HS-27A (cell line): ENCODE results near the gene DGAT2L6.
"Not testable (repeated sequence)": the region's sequence is repeated elsewhere in the genome, so short reads cannot be mapped to it uniquely, and the experiment has no call there.

Experiments used
- DNase-seq: peaks from one replicate; pipeline ENCODE4 v3.0.0-alpha.2; 2012; ENCODE audit warnings: low read depth, missing footprints

Gene DGAT2L6

DNA sequence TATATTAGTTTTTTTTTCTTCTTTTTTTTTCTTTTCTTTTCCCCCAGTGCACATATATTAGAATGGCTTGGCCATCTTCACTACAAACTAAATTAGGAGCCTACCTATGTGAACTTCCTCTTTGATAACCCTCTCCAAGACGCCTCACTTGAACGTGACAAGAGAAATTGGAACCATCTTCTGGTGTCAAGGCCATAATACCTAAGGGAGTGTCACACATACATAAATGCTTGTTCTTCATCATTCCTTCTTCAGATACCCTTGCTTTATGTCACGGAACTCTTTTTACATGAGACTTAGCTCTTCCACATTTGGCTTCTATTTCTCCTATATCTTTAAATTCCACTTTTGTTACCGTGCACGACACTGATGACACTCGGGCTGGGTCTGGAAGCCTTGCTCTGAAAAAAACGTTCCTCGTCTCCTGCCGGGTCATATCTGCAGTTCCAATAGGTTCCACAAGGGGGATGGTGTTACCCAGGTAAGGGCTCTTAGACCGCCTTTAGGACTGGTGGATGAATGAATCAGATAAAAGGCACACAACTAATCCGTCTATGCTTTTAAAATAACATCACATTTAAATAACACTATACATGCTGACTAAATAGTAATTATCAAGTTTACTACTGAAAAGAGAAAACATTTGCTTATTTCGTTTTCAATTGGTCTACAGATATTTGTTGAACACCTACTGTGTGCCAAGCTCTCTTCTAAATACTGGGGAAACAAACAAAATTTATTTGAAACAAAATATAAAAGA, 19.9 kb downstream of the DGAT2L6 start:
- no peak for DNase-seq

DNA sequence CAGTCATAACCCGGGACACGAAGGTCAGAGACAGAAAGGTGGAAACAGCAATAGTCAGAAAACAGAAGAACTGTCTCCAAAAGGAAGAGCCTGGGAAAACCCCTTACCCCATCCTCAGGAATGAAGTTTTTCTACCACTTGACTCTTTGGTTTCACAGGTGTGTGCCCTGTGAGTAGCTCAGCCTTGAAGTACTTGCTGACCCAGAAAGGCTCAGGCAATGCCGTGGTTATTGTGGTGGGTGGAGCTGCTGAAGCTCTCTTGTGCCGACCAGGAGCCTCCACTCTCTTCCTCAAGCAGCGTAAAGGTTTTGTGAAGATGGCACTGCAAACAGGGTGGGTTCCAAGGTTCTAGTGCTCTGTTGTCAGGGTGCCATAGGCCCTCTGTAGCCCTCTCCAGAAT, 24.4 kb downstream of the DGAT2L6 start:
- DNase-seq, result no peak

DNA sequence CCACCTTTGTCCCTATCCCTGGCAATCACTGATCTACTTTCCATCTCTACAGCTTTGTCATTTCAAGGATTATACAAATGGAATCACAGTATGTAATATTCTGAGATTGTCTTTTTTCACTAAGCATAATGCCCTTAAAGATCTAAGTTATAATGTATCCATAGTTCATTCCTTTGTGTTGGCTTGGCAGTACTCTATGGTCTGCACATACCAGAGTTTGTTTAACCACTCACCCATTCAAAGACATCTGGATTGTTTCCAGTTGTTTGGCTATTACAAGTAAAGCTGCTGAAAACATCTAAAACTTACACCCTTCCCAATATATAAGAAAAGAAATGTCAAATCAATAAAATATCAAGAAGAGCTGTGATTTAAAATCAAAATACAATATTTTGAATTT, 31.2 kb downstream of the DGAT2L6 start:
- DNase-seq, result no peak

DNA sequence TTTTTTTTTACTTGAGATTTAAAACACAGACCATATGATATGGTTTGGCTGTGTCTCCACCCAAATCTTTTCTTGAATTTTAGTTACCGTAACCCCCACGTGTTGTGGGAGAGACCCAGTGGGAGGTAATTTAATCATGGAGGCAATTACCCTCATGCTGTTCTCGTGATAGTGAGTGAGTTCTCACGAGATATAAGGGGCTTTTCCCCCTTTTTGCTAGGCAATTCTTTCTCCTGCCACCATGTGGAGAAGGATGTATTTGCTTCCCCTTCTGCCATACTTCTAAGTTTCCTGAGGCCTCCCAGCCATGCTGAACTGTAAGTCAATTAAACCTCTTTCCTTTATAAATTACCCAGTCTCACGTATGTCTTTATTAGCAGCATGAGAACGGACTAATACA, 32.3 kb downstream of the DGAT2L6 start:
- DNase-seq, result not testable (repeated sequence)

DNA sequence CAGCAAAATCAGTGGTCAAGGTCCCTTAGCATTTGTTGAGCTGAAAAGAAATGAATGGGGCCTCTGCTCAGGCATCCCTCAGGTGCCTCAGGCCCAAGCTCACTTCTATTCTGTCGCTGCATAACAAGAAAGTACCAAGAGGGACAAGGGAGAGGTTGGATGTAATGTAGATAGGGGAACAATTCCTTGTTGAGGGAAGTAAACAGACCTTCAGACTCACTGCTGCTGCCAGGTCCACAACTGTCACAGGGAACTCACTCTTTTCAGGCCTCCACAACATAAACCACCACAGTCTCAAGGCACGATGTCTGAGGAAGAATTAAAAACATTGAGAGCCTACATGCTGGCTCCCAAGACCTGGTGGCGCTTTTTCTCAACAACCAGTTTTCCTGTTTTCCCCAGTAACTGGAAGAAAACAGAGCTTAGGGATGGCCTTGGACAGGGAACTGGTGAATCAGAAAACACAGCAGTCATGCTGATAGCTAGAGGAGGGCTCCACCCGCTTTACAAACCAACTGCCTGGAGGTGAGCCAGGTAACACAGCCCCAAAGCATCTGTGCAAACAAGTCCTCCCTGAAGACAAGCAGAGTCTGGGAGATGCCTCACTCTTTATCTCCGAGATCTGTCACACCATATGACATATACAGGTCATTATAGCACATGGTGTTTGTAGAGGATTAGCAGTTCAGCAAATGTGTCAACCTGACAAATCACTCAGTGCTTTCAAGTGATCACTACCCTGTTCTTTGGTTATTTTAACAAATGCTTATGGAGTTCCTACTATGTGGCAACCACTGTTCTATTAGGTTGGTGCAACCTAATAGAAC, 42.9 kb downstream of the DGAT2L6 start:
- no peak for DNase-seq

DNA sequence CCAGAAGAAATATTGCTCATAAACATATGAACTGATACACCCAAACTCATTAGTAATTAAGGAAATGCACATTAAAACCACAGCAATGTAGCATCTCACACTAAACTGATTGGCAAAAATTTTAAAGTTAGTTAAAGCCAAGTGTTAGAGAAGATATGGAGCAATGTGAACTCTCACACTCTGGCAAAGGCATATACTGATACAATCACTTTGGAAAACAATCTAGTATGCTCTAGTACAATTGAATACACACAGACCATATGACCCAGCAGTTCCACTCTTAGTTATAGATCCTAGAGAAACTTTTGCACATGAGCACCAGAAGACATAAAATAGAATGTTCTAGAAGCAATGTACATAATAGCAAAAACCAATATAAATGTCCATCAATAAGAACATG, 48.8 kb downstream of the DGAT2L6 start:
- no peak for DNase-seq

DNA sequence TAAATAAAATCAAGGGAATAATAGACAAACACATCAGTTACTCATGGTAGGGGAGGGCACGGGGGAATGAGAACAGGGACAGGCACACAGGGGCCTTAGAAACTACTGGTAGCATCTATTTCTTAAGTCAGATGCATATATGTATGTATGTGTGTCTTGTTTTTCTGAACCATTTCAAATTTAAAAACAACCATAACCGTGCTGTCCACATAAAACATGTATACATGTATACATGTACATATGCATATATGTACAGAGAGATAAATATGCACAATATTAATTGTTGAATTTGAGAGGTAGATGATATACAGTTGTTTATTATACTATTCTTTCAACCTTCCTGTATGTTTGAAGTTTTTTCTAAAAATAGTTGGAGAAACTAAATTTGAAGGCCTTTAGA, 49.4 kb downstream of the DGAT2L6 start:
- DNase-seq, result no peak

DNA sequence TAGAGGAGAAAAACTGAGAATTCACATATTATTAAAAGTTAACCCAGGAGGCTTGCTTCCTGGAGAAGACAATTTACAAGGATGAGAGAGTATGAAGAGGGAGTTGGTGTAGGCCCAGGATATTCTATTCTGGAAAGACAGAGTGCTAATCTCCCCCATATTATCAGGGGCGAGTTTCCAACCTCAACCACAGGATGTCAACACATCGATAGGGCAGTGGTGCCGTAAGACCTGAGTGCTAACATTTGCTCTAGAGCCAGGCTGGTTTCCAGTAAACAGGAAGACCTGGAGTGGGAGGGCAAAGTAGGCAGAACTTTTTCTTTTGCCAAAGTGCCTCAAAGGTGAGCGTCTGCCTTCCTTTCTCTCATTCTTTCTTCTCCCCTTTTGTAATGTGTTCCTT, 54.4 kb downstream of the DGAT2L6 start:
- DNase-seq, result no peak

DNA sequence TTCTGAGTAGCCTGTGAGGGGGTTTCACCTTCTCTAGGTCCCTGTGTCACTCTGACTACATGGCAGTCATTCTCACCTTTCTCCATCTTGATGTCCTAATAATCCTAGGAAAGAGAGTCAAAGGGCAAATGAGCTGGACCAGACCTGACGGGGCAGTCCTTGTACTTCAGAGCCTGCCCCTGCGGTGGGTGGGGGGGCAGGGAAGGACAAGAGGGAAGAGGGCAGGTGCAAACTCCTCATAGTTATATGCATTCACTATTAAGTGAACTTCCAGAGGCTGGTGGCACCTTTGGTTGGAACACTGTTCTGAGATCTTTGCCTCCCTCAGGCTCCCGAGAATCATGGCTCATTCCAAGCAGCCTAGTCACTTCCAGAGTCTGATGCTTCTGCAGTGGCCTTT, 57.1 kb downstream of the DGAT2L6 start, which contains the start of gene AWAT1:
Gene AWAT1 (plus strand): TSS at position 301 of the 400 bp plus-strand sequence. CDS start 41 bp downstream, at position 342.
- DNase-seq, result no peak

DNA sequence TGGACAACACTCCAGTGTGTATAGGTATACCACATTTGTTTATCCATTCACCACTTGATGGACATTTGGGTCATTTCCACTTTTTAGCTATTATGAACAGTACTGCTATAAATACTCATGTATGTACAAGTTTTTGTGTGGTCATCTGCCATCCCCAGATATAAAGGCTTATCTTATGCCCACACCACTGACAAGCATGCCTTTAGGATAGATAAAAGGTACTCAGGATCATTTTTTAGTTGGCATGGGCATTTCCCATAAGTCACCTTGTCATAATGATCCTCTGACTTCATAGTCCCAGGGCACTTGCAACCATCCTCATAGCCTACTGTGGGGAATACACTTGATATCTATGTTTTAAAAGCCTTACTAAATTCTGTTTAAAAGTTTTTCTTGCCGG, 63.5 kb downstream of the DGAT2L6 start:
- DNase-seq, result no peak

DNA sequence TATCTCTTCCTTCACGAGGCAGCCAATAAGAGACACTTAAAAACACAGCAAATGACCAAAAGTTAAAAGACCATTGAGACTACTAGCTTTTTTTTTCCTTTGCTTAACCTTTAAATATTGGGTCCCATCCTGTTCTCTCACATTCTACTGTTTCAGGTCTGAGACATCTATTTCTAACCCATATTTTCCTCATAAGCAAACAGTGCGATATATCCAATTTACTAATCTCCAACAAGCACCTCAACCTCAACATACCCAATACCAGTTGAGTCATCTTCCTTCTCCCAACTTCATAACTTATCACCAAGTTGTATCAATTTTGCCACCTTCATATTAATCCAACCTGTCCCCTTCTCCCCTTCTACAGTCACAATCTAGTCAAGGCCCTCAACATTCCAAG, 64.2 kb downstream of the DGAT2L6 start:
- DNase-seq, result no peak

DNA sequence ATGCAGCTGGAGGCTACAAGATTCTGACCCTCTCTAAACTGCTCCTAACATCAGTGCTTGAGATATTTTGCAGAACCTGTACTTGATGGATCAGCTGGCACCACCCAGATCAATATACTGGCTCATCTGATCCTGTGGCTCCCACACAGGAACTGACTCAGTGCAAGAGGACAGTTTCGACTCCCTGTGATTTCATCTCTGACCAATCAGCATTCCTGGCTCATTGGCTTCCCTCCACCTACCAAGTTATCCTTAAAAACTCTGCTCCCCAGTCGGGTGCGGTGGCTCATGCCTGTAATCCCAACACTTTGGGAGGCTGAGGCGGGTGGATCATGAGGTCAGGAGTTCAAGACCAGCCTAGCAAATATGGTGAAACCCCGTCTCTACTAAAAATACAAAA, 66.3 kb downstream of the DGAT2L6 start:
- DNase-seq, result not testable (repeated sequence)

DNA sequence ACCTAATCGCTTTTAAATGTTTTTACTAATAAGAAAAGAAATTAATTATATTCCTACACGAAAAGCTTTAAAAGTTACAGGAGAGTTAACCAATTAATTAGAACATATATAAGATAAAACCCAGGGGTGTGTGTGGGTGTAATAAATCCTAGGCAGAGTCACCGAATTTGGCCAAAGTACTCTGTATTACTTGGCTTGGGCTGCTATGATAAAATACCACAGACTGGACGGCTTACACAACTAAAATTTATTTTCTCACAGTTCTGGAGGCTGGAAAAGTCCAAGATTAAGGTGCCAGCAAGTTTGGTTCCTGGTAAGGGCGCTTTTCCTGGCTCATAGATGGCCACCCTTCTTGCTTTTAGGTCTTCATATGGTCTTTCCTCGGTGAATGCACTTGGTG, 67.6 kb downstream of the DGAT2L6 start:
- no peak for DNase-seq

DNA sequence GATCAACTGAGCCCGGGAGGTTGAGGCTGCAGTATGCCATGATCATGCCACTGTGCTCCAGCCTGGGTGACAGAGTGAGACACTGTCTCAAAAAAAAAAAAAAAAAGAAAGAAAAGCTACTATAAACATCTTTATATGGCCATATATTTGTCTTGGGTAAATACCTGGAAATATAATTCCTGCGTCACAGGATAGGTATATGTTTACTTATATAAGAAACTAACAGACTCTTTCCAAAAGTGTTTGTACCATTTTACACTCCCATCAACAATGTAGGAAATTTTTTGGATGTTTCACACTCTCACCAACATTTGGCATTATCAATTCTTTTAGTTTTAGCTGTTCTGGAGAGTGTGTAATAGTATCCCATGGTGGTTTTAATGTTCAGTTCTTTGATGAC, 70.0 kb downstream of the DGAT2L6 start:
- DNase-seq, result no peak

DNA sequence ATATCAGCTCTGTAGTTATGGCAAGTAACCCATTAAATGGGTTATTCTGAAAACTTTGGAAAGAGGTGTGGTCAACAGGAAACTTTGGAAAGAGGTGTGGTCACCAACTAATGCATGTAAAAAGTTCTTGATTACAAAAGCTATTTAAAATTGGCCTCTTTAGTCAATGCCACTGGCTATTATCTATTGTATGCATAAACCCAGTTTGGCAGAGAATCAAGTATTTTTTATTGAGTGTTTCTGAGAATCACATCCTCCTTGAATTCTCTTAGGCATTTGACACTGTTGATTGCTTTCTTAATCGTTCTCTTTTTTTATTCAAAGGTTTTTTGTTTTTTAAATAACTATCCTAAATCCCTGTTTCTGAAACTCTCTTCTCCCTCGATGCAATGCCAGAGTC, 75.2 kb downstream of the DGAT2L6 start:
- no peak for DNase-seq

DNA sequence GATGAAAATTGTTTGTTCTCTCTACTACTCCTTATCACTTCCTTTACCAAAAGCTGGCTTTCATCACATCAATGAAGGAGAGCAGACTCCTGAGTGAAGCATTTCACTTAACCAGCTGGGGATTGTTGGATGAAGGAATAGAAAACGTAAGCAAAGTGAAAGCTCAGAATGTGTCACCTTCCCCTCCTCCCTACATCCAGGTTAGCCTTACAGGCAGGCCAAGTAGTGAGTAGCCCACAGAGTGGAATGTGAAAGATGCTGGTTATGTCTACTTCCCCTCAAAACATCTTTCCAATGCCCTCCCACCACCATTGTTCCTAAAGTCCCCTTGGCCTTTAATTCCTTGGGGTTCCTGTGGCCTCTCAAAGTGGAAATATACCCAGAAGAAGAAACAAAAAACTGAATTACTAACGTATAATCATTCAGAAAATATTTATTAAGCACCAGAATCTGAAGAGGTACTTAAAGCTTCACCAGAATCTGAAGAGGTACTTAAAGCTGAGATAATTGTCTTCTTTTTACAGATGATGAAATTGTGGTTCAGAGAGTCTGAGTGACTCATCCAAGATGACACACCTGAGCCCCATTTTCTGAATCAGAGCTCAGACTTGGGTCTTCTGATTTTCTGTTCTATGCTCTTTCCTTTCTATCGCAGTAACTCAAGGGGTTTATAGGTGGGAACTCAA, 76.2 kb downstream of the DGAT2L6 start:
- no peak for DNase-seq

DNA sequence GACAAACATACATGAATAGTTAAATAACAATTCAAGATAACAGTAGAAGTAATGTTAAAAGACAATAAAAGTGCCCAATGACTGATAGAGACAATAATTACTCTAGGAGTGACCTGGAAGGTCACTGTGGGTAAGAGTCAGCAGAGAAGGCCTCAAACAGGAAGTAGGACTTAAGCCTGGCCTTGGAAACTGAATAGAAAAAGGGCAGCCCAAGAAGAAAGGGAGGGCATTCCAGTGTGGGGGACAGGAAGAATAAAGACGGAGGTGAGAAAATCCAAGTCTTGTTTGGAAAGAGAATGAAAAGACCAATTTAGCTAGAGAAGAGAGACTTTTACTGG, 76.7 kb downstream of the DGAT2L6 start:
- DNase-seq, result no peak

DNA sequence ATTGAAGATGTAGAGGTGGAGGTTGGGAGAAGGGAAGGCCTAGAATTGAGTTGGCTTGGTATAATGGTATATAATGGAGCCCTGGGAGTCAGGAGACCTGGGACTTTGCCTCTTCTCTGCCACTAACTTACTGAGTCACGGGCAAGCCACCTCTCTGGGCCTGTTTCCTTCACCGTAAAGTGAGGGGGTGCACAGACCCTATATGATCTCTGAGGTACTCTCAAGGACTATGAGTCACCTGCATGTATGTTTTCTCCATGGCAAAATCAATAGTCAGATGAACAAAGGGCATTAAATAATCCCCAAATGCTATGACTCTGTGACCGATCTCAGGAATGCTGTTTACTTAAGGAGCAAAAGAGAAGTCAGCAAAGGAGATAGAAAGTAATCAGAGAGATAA, 77.6 kb downstream of the DGAT2L6 start:
- no peak for DNase-seq
